ENCODE measurements around the gene TVP23C. TPM values are rescaled to one million over a fixed set of nuclear protein-coding genes. Genes with fewer than 3 reads are reported as not detected.
"Not testable (repeated sequence)": the region's sequence is repeated elsewhere in the genome, so short reads cannot be mapped to it uniquely, and the experiment has no call there.

TVP23C gene
- total RNA-seq, 1 experiment from 2014 or later: 6.7 TPM

GRCh38 chr17:15526292-15527218 lies 36.7 kb downstream of the TVP23C start:
- peak; percentile 63; the same call in 1 of the 2 replicates for TF ChIP-seq CTCF (IDR thresholded peaks at IDR 0.05)
- H3K9me3 ChIP-seq (ENCODE audit: control insufficient read depth, insufficient read depth, low read depth, low read length); H3K36me3 ChIP-seq (ENCODE audit: control insufficient read depth, insufficient read depth, low read length); H3K27ac ChIP-seq (ENCODE audit: low read length); H3K4me1 ChIP-seq (ENCODE audit: control insufficient read depth, insufficient read depth, low read length); POLR2A ChIA-PET; H3K27me3 ChIP-seq (ENCODE audit: control insufficient read depth, insufficient read depth, low read length); DNase-seq (ENCODE audit: low read depth, low spot score); in situ Hi-C loops (cut with HindIII; ENCODE audit: low pct_unique_long_range_greater_than_20kb, low sequenced_read_pairs); H3K4me3 ChIP-seq (ENCODE audit: low read depth in 2 of 2, low read length in 2 of 2); CTCF ChIA-PET; BruUV-seq (replicated peaks); intact Hi-C loops (cut with micrococcal nuclease; ENCODE audit: unreplicated experiment): not testable (repeated sequence)
- peak; percentile 74 for ATAC-seq

DNA sequence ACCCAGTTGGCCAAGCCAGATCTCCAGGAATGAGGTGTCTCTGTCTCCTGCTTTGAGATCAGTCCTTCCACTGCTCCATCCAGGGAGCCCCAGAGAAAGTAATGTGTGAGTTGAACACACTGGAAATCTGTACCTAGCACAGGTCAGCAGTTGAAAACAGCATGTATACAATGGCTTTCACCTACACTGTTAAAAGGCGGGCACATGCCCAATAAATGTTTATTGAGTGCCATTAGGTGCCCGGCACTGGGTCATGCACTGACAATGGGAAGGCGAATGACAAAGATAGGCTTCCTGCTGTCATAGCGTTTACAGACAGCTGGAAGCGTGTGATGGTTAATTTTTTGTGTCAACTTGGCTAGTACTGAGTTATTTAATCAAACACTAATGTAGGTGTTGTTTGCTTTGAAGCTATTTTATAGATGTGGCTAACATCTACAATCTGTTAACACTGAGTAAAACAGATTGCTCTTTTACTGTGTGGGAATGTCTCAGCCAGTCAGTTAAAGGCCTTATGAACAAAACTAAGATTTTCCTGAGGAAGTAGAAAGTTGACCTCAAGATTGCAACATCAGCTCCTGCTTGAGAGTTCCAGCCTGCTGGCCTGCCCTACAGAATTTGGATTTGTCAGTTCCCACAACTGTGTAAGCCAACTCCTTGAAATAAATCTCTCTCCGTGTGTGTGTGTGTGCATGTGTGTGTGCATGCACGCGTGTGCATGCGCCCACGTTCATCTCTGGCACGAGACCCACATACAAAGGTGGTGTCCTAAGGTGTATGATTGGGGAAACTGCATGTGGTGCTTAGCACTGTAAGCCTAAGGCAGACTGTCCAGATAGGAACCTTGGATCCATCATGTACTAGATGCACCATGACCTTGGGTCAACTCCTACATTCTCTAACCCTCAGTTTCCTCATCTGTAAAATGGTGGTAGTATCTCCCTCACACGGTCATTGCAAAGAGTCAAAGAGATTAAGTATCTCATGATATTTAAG lies 38.0 kb downstream of the TVP23C start:
- BruUV-seq (replicated peaks); in situ Hi-C loops (cut with HindIII; ENCODE audit: low pct_unique_long_range_greater_than_20kb, low sequenced_read_pairs); H3K27ac ChIP-seq (ENCODE audit: low read length); H3K9me3 ChIP-seq (ENCODE audit: control insufficient read depth, insufficient read depth, low read depth, low read length); H3K27me3 ChIP-seq (ENCODE audit: control insufficient read depth, insufficient read depth, low read length); POLR2A ChIA-PET; CTCF ChIA-PET; intact Hi-C loops (cut with micrococcal nuclease; ENCODE audit: unreplicated experiment); DNase-seq (ENCODE audit: low read depth, low spot score); H3K36me3 ChIP-seq (ENCODE audit: control insufficient read depth, insufficient read depth, low read length); ATAC-seq; H3K4me3 ChIP-seq (ENCODE audit: low read depth in 2 of 2, low read length in 2 of 2); H3K4me1 ChIP-seq (ENCODE audit: control insufficient read depth, insufficient read depth, low read length): not testable (repeated sequence)

DNA sequence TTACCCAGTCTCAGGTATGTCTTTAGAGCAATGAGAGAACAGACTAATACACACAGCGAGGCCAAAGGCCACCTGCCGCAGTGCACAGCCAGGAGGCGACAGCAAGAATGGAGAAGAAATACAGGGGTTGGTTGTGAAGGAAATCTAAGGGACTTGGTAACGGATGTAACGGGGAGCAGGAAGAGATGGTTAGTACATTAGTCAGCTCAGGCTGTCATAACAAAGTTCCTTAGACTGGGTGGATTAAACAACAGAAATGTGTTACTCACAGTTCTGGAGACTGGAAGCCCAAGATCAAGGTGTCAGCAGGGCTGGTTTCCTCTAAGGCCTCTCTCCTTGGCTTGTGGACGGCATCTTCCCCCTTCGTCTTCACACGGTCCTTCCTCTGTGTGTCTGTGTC lies 47.1 kb downstream of the TVP23C start:
- in situ Hi-C loops (cut with HindIII; ENCODE audit: low pct_unique_long_range_greater_than_20kb, low sequenced_read_pairs) (no loop called here), intact Hi-C loops (cut with micrococcal nuclease; ENCODE audit: unreplicated experiment) (no loop called here)
- CTCF ChIA-PET: no interaction called here
- Histone ChIP-seq H3K9me3 (ENCODE audit: control insufficient read depth, insufficient read depth, low read depth, low read length) (no peaks in the 10 kb centered on the region), H3K36me3 (ENCODE audit: control insufficient read depth, insufficient read depth, low read length) (no peaks in the 10 kb centered on the region), H3K27ac (ENCODE audit: low read length) (no peak overlapping the region), H3K4me3 (ENCODE audit: low read depth in 2 of 2, low read length in 2 of 2) (no peak overlapping the region), H3K27me3 (ENCODE audit: control insufficient read depth, insufficient read depth, low read length) (no peaks in the 10 kb centered on the region), H3K4me1 (ENCODE audit: control insufficient read depth, insufficient read depth, low read length) (no peaks in the 10 kb centered on the region)
- no TSS peak for BruUV-seq (replicated peaks)
- TF ChIP-seq TCF7L2 (IDR thresholded peaks at IDR 0.05; ENCODE audit: low read depth, low read length): no peak
- TF ChIP-seq SIN3A (IDR thresholded peaks at IDR 0.05; ENCODE audit: borderline replicate concordance, insufficient read depth, low read depth, low read length): no peak
- TF ChIP-seq CTCF (IDR thresholded peaks at IDR 0.05): no peak
- no peak for TF ChIP-seq POLR2AphosphoS5 (IDR thresholded peaks at IDR 0.05; ENCODE audit: low read depth, low read length)
- POLR2A ChIA-PET: no interaction called here
- ATAC-seq (no peak), DNase-seq (ENCODE audit: low read depth, low spot score) (no peak)
